ENCODE measurements around the gene TRIM54.
A peak's percentile ranks its signal among the peaks of the same experiment; 100 is the strongest.

Gene TRIM54

GRCh38 chr2:27322301-27322765 is 40.1 kb downstream of the TRIM54 start:
- peak overlapping the region; percentile 91 for H3K4me3 ChIP-seq (ENCODE audit: low read length)
- DNase-seq (ENCODE audit: low read depth): peak; percentile 20
- no peak for TF ChIP-seq CTCF (IDR thresholded peaks at IDR 0.05; ENCODE audit: insufficient read depth, low read depth, low read length, missing control alignments)

GRCh38 chr2:27322766-27323595 is 40.8 kb downstream of the TRIM54 start, which contains the start of gene MPV17:
Gene MPV17 (minus strand): TSS chr2:27323097. CDS start chr2:27322517, 580 bp downstream.
- no peak for TF ChIP-seq CTCF (IDR thresholded peaks at IDR 0.05; ENCODE audit: insufficient read depth, low read depth, low read length, missing control alignments)
- peak within 1 kb of the TSS; percentile 91 for H3K4me3 ChIP-seq (ENCODE audit: low read length)
- DNase-seq (ENCODE audit: low read depth): peak; percentile 95

- peak overlapping the region; percentile 91 for H3K4me3 ChIP-seq (ENCODE audit: low read length)
- peak; percentile 59 for DNase-seq (ENCODE audit: low read depth)
- no peak for TF ChIP-seq CTCF (IDR thresholded peaks at IDR 0.05; ENCODE audit: insufficient read depth, low read depth, low read length, missing control alignments)
Measured at GRCh38 chr2:27323596-27324285, 41.5 kb downstream of the TRIM54 start.

GRCh38 chr2:27324720-27325119 is 42.5 kb downstream of the TRIM54 start:
- TF ChIP-seq CTCF (IDR thresholded peaks at IDR 0.05; ENCODE audit: insufficient read depth, low read depth, low read length, missing control alignments): no peak
- DNase-seq (ENCODE audit: low read depth): no peak
- no peak overlapping the region for H3K4me3 ChIP-seq (ENCODE audit: low read length)

GRCh38 chr2:27335311-27335710 is 53.1 kb downstream of the TRIM54 start:
- no peak for TF ChIP-seq CTCF (IDR thresholded peaks at IDR 0.05; ENCODE audit: insufficient read depth, low read depth, low read length, missing control alignments)
- peak; percentile 40 for DNase-seq (ENCODE audit: low read depth)
- H3K4me3 ChIP-seq (ENCODE audit: low read length): no peak overlapping the region

- no peak for DNase-seq (ENCODE audit: low read depth)
- TF ChIP-seq CTCF (IDR thresholded peaks at IDR 0.05; ENCODE audit: insufficient read depth, low read depth, low read length, missing control alignments): no peak
- H3K4me3 ChIP-seq (ENCODE audit: low read length): no peak overlapping the region
Measured at GRCh38 chr2:27336173-27336572, 53.9 kb downstream of the TRIM54 start.

All from epithelial cell of esophagus (primary cell).